HG02938 (cell line): Measurements from ENCODE around the gene LRRC10B.

Source experiments
- ATAC-seq: cut with Tn5 transposase; IDR thresholded peaks from one replicate; pipeline ENCODE4 v1.9.1; 2021; ENCODE audit warnings: mild to moderate bottlenecking, moderate library complexity; ENCODE audit not compliant: unreplicated experiment

Gene LRRC10B

DNA sequence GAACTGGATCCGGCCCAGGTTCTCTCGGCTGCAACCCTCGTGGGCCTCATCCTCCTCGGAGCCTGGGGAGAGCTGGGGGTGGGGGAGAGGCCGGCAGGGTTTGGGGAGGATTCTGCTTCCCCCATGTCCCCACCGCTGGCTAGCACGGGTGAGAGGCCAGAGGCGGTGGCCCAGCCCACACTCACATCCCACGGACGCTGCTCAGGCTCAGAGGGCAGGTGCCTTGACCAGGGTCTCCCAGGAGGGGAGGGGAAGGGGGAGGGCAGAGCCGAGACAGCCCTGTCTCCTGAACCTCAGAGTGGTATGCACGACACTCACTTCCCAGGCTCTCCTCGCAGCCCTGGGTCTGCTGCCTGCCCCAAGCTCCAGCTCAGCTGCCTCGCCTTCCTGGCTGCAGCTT is 19.6 kb downstream of the LRRC10B start:
- no peak for ATAC-seq

GRCh38 chr11:61529537-61530225 is 21.1 kb downstream of the LRRC10B start:
- no peak for ATAC-seq

- ATAC-seq, result no peak
These were observed 22.5 kb downstream of the LRRC10B start for GRCh38 chr11:61531044-61531443.

GRCh38 chr11:61532134-61533038 is 23.8 kb downstream of the LRRC10B start:
- no peak for ATAC-seq

- ATAC-seq, result no peak
These were observed 24.5 kb downstream of the LRRC10B start for GRCh38 chr11:61533039-61533375.

- ATAC-seq, result no peak
These were observed 24.9 kb downstream of the LRRC10B start for GRCh38 chr11:61533401-61533800.

- no peak for ATAC-seq
These were observed 25.7 kb downstream of the LRRC10B start for GRCh38 chr11:61534025-61534932.

- ATAC-seq, result no peak
These were observed 26.6 kb downstream of the LRRC10B start for GRCh38 chr11:61534933-61535839.

DNA sequence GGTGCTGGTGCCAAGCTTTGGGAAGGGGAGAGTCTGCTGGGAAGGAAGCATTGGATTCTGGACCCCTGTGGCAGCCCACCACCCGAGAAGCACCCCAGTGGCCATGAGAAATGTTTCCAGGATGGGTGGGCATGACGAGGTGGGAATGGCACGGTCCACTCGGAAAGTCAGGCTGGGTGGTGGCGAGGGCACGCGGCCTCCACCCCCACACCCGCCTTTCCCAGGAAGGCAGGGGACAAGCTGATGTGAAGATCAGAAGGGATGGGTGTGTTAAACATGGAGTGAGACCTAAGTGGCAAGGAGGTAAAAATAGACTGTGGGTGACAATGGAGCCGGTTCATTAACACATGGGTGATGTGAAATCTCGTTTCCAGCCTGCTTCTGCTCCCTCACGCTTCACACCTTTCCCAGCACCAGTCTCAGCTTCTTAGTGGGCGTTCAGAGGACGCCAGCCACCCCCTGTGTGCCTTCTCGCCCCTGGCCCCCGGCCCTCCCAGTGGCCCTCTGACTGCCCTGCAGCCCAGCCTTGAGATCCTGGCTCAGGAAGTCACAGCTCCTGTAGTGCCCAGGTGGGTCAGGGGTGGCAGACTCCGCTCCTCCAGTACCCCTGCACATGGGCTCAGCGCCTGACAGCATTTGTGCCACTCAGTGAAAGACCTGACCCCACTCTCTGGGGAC is 27.6 kb downstream of the LRRC10B start:
- no peak for ATAC-seq

DNA sequence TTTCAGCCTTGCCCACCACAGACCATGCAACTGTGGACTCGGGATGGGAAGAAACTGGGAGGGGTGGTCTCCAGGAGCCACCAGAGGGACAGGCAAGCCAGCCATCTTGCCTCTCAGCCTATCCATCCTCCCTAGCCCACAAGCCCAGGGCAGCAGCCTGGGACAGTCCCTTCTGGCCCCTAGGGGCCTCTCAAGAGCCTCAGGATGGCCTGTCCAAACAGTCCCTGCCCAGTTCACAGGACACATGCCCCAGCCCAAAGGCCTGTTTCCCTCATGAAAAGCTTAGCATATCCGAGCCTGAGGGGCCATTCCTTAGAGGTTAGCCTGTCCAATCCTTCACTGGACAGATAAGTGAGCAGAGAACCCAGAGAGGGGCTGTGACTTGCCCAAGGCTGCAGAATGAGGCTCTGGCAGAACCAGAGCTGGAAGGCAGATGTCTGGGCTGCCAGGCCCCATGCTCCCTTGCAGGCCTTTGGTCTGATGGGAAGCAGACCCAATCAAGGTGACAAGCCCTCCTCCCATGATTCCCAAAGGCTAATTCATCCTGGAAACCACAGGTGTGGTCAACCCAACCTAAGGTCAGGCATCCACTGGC is 28.2 kb downstream of the LRRC10B start:
- no peak for ATAC-seq

DNA sequence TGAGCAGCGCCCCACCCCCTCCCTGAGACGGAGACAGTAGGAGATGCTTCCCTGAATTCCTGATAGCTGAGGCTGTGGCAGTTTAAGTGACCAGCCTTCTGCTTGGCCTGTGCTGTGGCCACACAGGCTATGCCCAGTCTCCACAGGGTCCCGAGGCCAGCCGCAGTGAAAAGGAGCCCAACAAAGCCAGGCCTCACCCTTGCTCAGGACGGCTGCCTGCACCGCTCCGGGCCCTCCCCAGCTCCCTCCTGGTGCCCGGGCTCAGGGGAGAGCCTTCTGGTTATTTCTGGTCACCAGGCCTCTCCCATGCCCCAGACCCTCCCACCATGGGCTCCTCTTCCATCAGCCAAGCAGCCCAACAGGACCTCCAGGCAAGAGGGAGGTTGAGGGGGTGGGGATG is 28.8 kb downstream of the LRRC10B start:
- no peak for ATAC-seq

GRCh38 chr11:61538636-61538961 is 30.1 kb downstream of the LRRC10B start:
- no peak for ATAC-seq

- no peak for ATAC-seq
These were observed 30.5 kb downstream of the LRRC10B start for GRCh38 chr11:61539006-61539405.

DNA sequence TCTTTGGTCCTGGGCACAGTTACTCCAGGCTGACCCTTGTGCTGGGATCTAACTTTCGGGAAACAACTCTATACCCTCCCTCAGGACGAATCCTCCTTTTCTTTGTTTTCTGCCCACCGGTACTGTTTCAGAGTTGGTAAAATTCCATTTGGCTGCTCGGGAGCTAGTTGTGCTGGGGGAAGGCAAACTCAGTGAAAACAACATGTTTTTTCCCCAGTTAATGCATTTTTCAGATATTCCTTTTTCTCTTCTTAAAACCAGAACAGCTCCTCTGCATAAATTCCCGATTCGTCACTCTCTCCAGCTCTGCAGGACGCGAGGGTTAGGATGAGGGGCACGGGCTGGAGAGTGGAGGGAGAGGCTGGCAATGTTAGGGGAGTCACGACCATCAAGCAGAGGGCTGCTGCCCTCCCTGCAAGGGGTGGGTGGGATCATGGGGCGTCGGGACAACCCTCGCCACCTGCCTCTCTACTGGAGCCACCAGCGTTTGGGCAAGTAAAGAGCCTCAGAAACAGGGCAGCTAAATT is 31.3 kb downstream of the LRRC10B start:
- no peak for ATAC-seq

GRCh38 chr11:61540528-61540927 is 32.0 kb downstream of the LRRC10B start:
- no peak for ATAC-seq

GRCh38 chr11:61541598-61541997 is 33.0 kb downstream of the LRRC10B start:
- ATAC-seq, result no peak

GRCh38 chr11:61542024-61542461 is 33.5 kb downstream of the LRRC10B start:
- no peak for ATAC-seq

GRCh38 chr11:61542705-61543104 is 34.2 kb downstream of the LRRC10B start:
- no peak for ATAC-seq
